Spleen (tissue), 11 donors: ENCODE data around the gene TPK1. TPM values are rescaled to one million over a fixed set of nuclear protein-coding genes. Genes with fewer than 3 reads are reported as not detected.

Experiments used
- DNase-seq: peaks from one replicate; pipeline ENCODE4 v3.0.0-alpha.2; 2020
- H3K27ac ChIP-seq, 8 donors: fragments of 200-600 bp; sonication (generic) in 7 of 8; 1 replicate in 4 of 8; 2 replicates in 4 of 8; pipeline versions ENCODE4 v1.5.0 to v1.8.0; 2016 to 2021; ENCODE audit warnings: inconsistent platforms in 4 of 8, mild to moderate bottlenecking in 4 of 8, moderate library complexity in 1 of 8
- H3K27me3 ChIP-seq, 7 donors: fragments of 200-600 bp; sonication (generic) in 6 of 7; replicated peaks in 1 of 7; 1 replicate in 4 of 7; 2 replicates in 3 of 7; pipeline versions ENCODE4 v1.5.0 to v1.8.0; 2016 to 2021; ENCODE audit warnings: inconsistent platforms in 3 of 7, mild to moderate bottlenecking in 1 of 7
- H3K36me3 ChIP-seq, 6 donors: fragments of 200-600 bp; sonication (generic) in 5 of 6; 1 replicate in 4 of 6; 2 replicates in 2 of 6; pipeline versions ENCODE4 v1.5.0 to v1.8.0; 2016 to 2021; ENCODE audit warnings: inconsistent platforms in 2 of 6
- H3K4me1 ChIP-seq, 6 donors: fragments of 200-600 bp; sonication (generic) in 5 of 6; 1 replicate in 3 of 6; 2 replicates in 3 of 6; pipeline versions ENCODE4 v1.5.0 to v1.8.0; 2016 to 2021; ENCODE audit warnings: inconsistent platforms in 3 of 6
- H3K4me3 ChIP-seq, 8 donors: fragments of 200-600 bp; sonication (generic) in 7 of 8; 1 replicate in 4 of 8; 2 replicates in 4 of 8; pipeline versions ENCODE4 v1.5.0 to v1.8.0; 2016 to 2021; ENCODE audit warnings: inconsistent platforms in 4 of 8, mild to moderate bottlenecking in 4 of 8, moderate library complexity in 2 of 8
- H3K9me3 ChIP-seq, 8 donors: fragments of 200-600 bp; sonication (generic) in 7 of 8; 1 replicate in 4 of 8; 2 replicates in 4 of 8; pipeline versions ENCODE4 v1.5.0 to v1.8.0; 2016 to 2021; ENCODE audit warnings: inconsistent platforms in 4 of 8
- POLR2A ChIP-seq, 3 donors: fragments of 450-650 bp; IDR thresholded peaks; one replicate each; pipeline ENCODE4 v1.5.1; 2017; ENCODE audit warnings: antibody characterized with exemption in 3 of 3, mild to moderate bottlenecking in 1 of 3
- POLR2AphosphoS5 ChIP-seq, 3 donors: sonication (generic); formaldehyde crosslinking; IDR thresholded peaks; one replicate each; pipeline ENCODE4 v1.5.1; 2017; ENCODE audit warnings: antibody characterized with exemption in 3 of 3
- WGBS, 5 donors: extraction: QIAGEN DNeasy Blood & Tissue Kit in 3 of 5; methylation state at CpG; one replicate each; pipeline versions ENCODE4 v1.1.5 to v1.1.7; 2013 to 2018; 5-methylcytosine and 5-hydroxymethylcytosine counted together
- intact Hi-C: fragments of 100-400 bp; cut with DNase I; formaldehyde crosslinking; loops from one replicate; pipeline ENCODE4 v1.15.0; 2023; ENCODE audit warnings: low total_unique reads
- polyA plus RNA-seq, 3 donors: library from polyadenylated mRNA; stranded (reverse); fragments of 200-250 nt; gene quantifications; one replicate each; pipeline ENCODE4 v1.2.1, GENCODE V29; 2013
- total RNA-seq, 7 donors: library from RNA; depleted of rRNA in 3 of 7; stranded (reverse); fragments of >200 nt in 3 of 7; fragmentation: NEBNext Ultra II Directional in 4 of 7; extraction: Animal tissue kit (Norgen Biotek cat#: 25700) in 4 of 7; gene quantifications; one replicate each; pipeline versions ENCODE4 v1.1.0 to v1.2.1, GENCODE V29; 2016 to 2021
- TF ChIP-seq, protein P1 (sequence below), 11 experiments: fragments of 200-600 bp in 7 of 11; fragments of 450-650 bp in 4 of 11; sonication (generic) in 4 of 11; IDR thresholded peaks in 8 of 11; conservative IDR thresholded peaks in 3 of 11; 1 replicate in 7 of 11; 2 replicates in 4 of 11; pipeline versions ENCODE4 v1.4.0 to v1.8.0; 2016 to 2021; ENCODE audit warnings: antibody characterized with exemption in 11 of 11, inconsistent platforms in 4 of 11, mild to moderate bottlenecking in 1 of 11
- donor health status: healthy with polysubstance abuse.
- donor health status: DM: no; HTN: no; CAD: no; lungs with moderate emphysema.
- donor health status: DM: no; HTN: no; CAD: no.
- donor health status: Bipolar disorder and iron deficiency.
- donor health status: healthy.
- donor health status: DM: no; HTN: no; CAD: no.
- donor health status: DM: yes; HTN: yes; CAD: no.

The TPK1 gene
- total and polyA plus RNA-seq, 10 donors, result 8.9 to 30.2 (median 17.8) TPM

DNA sequence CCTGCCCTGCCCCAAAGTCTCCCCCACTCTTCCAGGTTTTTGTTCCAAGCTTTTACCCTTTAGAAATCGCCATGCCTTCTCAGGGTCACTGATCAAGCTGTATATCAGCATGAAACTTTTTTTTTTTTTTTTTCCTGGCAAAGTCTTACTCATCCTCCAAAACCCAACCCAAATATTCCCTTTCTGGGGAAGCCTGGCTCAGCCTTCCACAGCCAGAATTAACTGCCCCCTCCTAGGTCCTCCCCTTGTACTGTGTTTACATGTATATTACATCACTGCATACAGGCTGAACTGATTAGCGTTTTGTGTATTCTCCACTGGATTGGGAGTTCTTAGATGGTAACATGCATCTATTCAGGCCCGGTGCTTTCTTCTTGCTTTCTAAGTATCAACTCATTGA lies 427.7 kb downstream of the TPK1 start:
- Histone ChIP-seq H3K4me1 (no peaks in the 10 kb centered on the region), H3K27me3 (peaks cover 0 to 7% (median 0%) of the 10 kb centered on the region in 7 donors), H3K27ac (no peak overlapping the region), H3K4me3 (no peak overlapping the region), H3K9me3 (no peaks in the 10 kb centered on the region), H3K36me3 (no peaks in the 10 kb centered on the region)
- intact Hi-C loops, result no loop called here
- 74 to 87% (median 76%) methylated on average over 3 of the region's 3 CpGs for WGBS, 5 donors
- no peak for DNase-seq
- TF ChIP-seq, protein P1, sequence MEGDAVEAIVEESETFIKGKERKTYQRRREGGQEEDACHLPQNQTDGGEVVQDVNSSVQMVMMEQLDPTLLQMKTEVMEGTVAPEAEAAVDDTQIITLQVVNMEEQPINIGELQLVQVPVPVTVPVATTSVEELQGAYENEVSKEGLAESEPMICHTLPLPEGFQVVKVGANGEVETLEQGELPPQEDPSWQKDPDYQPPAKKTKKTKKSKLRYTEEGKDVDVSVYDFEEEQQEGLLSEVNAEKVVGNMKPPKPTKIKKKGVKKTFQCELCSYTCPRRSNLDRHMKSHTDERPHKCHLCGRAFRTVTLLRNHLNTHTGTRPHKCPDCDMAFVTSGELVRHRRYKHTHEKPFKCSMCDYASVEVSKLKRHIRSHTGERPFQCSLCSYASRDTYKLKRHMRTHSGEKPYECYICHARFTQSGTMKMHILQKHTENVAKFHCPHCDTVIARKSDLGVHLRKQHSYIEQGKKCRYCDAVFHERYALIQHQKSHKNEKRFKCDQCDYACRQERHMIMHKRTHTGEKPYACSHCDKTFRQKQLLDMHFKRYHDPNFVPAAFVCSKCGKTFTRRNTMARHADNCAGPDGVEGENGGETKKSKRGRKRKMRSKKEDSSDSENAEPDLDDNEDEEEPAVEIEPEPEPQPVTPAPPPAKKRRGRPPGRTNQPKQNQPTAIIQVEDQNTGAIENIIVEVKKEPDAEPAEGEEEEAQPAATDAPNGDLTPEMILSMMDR (IDR thresholded peaks at IDR 0.05 in 8 of 11, conservative IDR thresholded peaks at IDR 0.05 in 3 of 11), result no peak
- no peak for TF ChIP-seq POLR2A (IDR thresholded peaks at IDR 0.05)
- TF ChIP-seq POLR2AphosphoS5 (IDR thresholded peaks at IDR 0.05), result no peak

DNA sequence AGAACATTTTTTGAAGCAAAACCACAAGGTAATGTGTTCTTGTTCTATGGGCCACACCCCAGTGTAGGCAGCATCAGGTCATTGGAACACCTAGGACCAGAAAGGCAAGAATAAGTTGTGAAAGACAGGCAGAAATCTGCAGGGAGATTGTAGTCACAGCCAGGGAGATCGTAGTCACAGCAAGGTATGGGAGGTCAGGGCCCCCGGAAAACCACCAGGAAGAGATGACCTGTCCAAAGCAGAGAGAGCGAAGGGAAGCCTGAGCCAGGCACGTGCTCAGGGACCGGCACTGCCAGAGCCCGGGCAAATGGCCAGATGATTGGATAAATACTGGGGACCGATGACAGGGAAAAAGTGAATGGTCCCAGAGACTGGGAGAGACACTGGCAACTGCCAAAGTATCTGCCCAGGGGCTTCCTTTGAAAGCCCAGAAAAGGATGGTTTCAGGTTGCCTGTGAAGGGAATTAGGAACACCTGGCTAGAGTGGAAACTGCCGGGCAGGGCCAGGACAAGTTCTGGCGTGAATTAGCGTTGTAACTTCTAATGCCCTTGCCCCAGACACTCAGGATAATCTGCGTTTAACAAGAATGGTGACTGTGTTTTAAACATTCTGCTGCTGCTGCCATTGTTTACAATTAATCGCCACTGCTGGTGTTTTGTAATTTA lies 428.5 kb downstream of the TPK1 start:
- peaks cover 0 to 7% (median 0%) of the 10 kb centered on the region in 7 donors for H3K27me3 ChIP-seq
- H3K9me3 ChIP-seq, result no peaks in the 10 kb centered on the region
- TF ChIP-seq POLR2AphosphoS5 (IDR thresholded peaks at IDR 0.05), result no peak
- no peak overlapping the region for H3K4me3 ChIP-seq
- 76 to 90% (median 82%) methylated on average over 12 of the region's 12 CpGs for WGBS, 5 donors
- no peak for DNase-seq
- intact Hi-C loops, result no loop called here
- no peaks in the 10 kb centered on the region for H3K36me3 ChIP-seq
- H3K27ac ChIP-seq, result no peak overlapping the region
- no peaks in the 10 kb centered on the region for H3K4me1 ChIP-seq

DNA sequence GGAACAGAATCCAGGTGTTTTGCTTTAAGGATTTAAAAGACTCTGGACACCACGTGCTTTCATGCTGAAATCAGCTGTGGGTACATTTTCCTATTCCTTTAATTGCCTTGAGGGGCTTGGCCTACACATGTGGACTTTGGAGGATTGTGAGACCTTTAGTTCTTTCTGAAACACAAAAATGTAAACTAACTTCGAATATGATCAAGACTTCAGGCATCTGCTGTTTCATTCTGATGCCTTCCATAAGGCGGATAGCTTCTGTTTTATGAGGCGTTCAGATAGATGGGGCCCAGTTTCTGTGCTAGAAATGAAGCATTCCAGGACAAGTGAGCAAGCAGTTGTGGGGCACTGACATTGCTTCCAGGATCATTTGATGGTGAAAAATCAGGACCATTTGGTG lies 430.9 kb downstream of the TPK1 start:
- peaks cover 0 to 7% (median 0%) of the 10 kb centered on the region in 7 donors for H3K27me3 ChIP-seq
- H3K4me1 ChIP-seq, result no peaks in the 10 kb centered on the region
- no peak overlapping the region for H3K4me3 ChIP-seq
- no peak for DNase-seq
- no peaks in the 10 kb centered on the region for H3K36me3 ChIP-seq
- intact Hi-C loops, result no loop called here
- no peak overlapping the region for H3K27ac ChIP-seq
- TF ChIP-seq POLR2A (IDR thresholded peaks at IDR 0.05), result no peak
- TF ChIP-seq POLR2AphosphoS5 (IDR thresholded peaks at IDR 0.05), result no peak
- TF ChIP-seq, protein P1 (IDR thresholded peaks at IDR 0.05 in 8 of 11, conservative IDR thresholded peaks at IDR 0.05 in 3 of 11), result no peak
- WGBS, 5 donors, result 79 to 92% (median 91%) methylated on average over 4 of the region's 4 CpGs
- no peaks in the 10 kb centered on the region for H3K9me3 ChIP-seq

DNA sequence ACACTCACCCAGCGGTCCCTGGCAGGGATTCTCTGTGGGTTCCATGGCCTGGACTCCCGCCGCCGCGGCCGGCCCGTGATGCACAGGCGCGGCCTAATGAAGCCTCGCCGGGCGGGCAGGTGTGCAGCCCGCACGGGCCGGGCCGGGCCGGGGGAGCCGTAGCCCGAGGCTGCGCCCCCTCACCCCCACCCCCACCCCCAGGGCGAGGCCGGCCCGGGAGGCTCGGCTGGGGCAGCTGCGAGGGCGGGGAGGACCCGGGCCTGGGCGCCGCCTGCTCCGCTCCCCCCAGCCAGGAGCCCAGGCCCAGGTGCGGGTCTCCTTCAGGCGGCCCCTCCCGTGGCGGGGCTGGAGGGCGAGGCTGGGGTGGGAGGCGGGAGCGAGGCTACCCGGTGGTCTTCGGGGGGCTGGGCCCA lies 432.2 kb downstream of the TPK1 start, which contains the start of gene NOBOX:
Gene NOBOX (minus strand): TSS at position 45 of the 413 bp plus-strand sequence.
- Histone ChIP-seq H3K27me3 (no peaks in the 10 kb centered on the region), H3K27ac (no peak within 1 kb of the TSS), H3K4me3 (no peak within 1 kb of the TSS), H3K36me3 (no peaks in the 10 kb centered on the region), H3K9me3 (no peaks in the 10 kb centered on the region), H3K4me1 (no peaks in the 10 kb centered on the region)
- no peak for DNase-seq
- WGBS, 5 donors, result 95 to 100% (median 97%) methylated on average over 1 to 39 of the region's 39 CpGs
- TF ChIP-seq POLR2AphosphoS5 (IDR thresholded peaks at IDR 0.05) (no peak), POLR2A (IDR thresholded peaks at IDR 0.05) (no peak)
- intact Hi-C loops, result no loop called here

DNA sequence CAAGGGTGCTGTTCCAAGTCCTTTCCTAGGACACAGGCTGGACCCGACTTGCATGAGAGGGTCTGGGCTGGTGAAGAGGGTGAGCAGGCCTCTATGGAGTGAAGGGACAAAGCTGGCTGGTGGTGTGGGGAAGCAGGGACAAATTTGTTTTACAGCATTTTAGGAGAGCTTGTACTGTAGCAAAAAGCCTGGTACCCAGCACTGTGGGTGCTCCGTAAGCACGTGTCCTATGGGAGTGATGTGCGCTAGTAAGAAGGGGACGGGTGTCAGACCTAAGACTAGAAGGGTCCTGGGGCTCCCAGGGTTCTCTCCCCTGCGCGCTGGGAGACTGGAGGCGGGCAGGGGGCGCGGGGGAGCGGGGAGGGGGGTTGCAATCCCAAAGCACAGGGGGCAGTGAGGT lies 432.8 kb downstream of the TPK1 start:
- intact Hi-C loops, result no loop called here
- Histone ChIP-seq H3K4me1 (no peaks in the 10 kb centered on the region), H3K4me3 (no peak overlapping the region), H3K9me3 (no peaks in the 10 kb centered on the region), H3K27ac (no peak overlapping the region), H3K27me3 (no peaks in the 10 kb centered on the region), H3K36me3 (no peaks in the 10 kb centered on the region)
- TF ChIP-seq, protein P1 (IDR thresholded peaks at IDR 0.05 in 8 of 11, conservative IDR thresholded peaks at IDR 0.05 in 3 of 11), result no peak
- TF ChIP-seq POLR2A (IDR thresholded peaks at IDR 0.05) (no peak), POLR2AphosphoS5 (IDR thresholded peaks at IDR 0.05) (no peak)
- no peak for DNase-seq
- WGBS, 5 donors, result 93 to 96% (median 94%) methylated on average over 10 to 11 of the region's 11 CpGs
